GM12891 (cell line): ENCODE results near the gene FIGN.

Source experiments
- POLR2A ChIP-seq: IDR thresholded peaks from 2 replicates; pipeline ENCODE4 v1.6.1; 2011; ENCODE audit warnings: low read depth, low read length, control low read depth
- POLR2AphosphoS5 ChIP-seq: IDR thresholded peaks from 2 replicates; pipeline ENCODE4 v1.6.1; 2011; ENCODE audit warnings: low read depth, low read length, control low read depth

DNA sequence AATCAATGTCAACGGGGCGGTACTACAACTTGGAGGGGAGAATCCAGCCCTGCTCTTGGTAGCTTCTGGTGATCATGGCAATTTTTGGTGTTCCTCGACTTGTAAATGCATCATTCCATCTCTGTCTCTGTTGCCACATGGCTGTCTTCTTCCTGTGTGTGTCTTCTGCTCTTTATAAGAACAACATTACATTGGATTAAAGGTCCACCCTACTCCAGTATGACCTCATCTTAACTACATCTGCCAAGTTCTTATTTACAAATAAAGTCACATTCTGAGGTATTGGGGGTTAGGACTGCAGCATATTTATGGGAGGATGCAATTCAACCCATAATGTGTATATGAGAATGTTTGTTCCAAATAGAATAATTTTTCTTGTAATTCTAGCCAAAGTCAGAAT is 28.8 kb upstream of the FIGN start:
- TF ChIP-seq POLR2A: no peak
- TF ChIP-seq POLR2AphosphoS5: no peak
